ENCODE results near the gene ILRUN.
"Not testable (repeated sequence)": the region's sequence is repeated elsewhere in the genome, so short reads cannot be mapped to it uniquely, and the experiment has no call there.

ILRUN gene

GRCh38 chr6:34650232-34650631, 46.3 kb downstream of the ILRUN start:
- not testable (repeated sequence) for H3K27me3 ChIP-seq (replicated peaks; ENCODE audit: control insufficient read depth, insufficient read depth, low read length); H3K4me1 ChIP-seq (ENCODE audit: control insufficient read depth, insufficient read depth, low read length); H3K9me3 ChIP-seq (ENCODE audit: control insufficient read depth, low read length); DNase-seq (ENCODE audit: low read depth); H3K9ac ChIP-seq (ENCODE audit: low read length); H3K4me3 ChIP-seq (ENCODE audit: low read length)
- peaks cover 48% of the 10 kb centered on the region for H3K36me3 ChIP-seq (ENCODE audit: control insufficient read depth, insufficient read depth, low read length, severe bottlenecking)

DNA sequence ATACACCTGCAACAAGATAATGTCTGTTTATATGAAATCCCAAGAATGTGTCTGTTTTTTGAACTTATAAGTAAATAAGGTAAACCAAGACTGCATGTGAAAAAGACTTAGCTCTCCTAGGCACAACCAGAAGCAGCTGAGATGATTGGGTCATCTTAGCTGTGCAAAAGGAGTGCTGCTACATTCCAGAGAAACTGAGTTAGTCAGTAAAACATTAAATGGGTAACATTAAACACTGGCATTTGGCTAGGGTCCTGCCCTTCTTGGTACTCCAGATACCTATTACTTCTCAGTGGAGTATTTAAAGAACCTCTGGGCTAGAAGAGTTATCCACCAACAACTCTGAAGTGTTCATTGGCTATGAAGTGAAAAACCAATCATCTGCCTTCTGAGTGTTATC, 47.8 kb downstream of the ILRUN start:
- H3K36me3 ChIP-seq (ENCODE audit: control insufficient read depth, insufficient read depth, low read length, severe bottlenecking) = peaks cover 57% of the 10 kb centered on the region
- no peak overlapping the region for H3K9ac ChIP-seq (ENCODE audit: low read length)
- H3K4me3 ChIP-seq (ENCODE audit: low read length) = no peak overlapping the region
- no peak for DNase-seq (ENCODE audit: low read depth)
- H3K9me3 ChIP-seq (ENCODE audit: control insufficient read depth, low read length) = no peaks in the 10 kb centered on the region
- H3K27me3 ChIP-seq (replicated peaks; ENCODE audit: control insufficient read depth, insufficient read depth, low read length) = no peaks in the 10 kb centered on the region
- H3K4me1 ChIP-seq (ENCODE audit: control insufficient read depth, insufficient read depth, low read length) = peaks cover 7% of the 10 kb centered on the region
